Testis (tissue), 2 donors: ENCODE data around the gene CIAO2A.

Source experiments
- CTCF ChIP-seq, 3 experiments: fragments of 450-650 bp in 2 of 3; fragments of 200-600 bp in 1 of 3; sonication (generic) in 1 of 3; IDR thresholded peaks; one replicate each; pipeline ENCODE4 v1.5.1; 2016 to 2019; ENCODE audit warnings: antibody characterized with exemption in 3 of 3, mild to moderate bottlenecking in 2 of 3, moderate library complexity in 1 of 3
- POLR2A ChIP-seq: fragments of 450-650 bp; IDR thresholded peaks from one replicate; pipeline ENCODE4 v1.6.1; 2017; ENCODE audit warnings: antibody characterized with exemption, mild to moderate bottlenecking, moderate library complexity

GRCh38 chr15:64122444-64122843 is 28.8 kb upstream of the CIAO2A start:
- TF ChIP-seq CTCF (IDR thresholded peaks at IDR 0.05) (no peak), POLR2A (no peak)
